ENCODE measurements around the gene SAE1. TPM values are rescaled to one million over a fixed set of nuclear protein-coding genes. Genes with fewer than 3 reads are reported as not detected.
A peak's percentile ranks its signal among the peaks of the same experiment; 100 is the strongest.

Gene SAE1
- total RNA-seq, 1 experiment from 2014 or later = 234 TPM

- Histone ChIP-seq H3K56ac (ENCODE audit: insufficient read length, low read depth, low read length) (no peak overlapping the region), H3K23ac (ENCODE audit: insufficient read length, low read depth, low read length) (no peak overlapping the region), H2AK5ac (ENCODE audit: insufficient read length, low read length) (no peak overlapping the region), H2BK12ac (ENCODE audit: insufficient read length, low read depth, low read length) (no peak overlapping the region), H4K5ac (ENCODE audit: insufficient read length, low read depth, low read length) (no peak overlapping the region), H3K79me2 (ENCODE audit: insufficient read depth, low read length) (peaks cover 2% of the 10 kb centered on the region; the same call in 1 of the 2 replicates), H3K9ac (ENCODE audit: extremely low read depth, insufficient read length, low read length) (peak overlapping the region; percentile 13), H3K9me3 (ENCODE audit: control insufficient read depth, low read depth, low read length) (no peaks in the 10 kb centered on the region), H3K14ac (ENCODE audit: insufficient read depth, low read length) (no peak overlapping the region), H4K8ac (replicated peaks; ENCODE audit: insufficient read length, low read depth, low read length) (no peak overlapping the region), H3K23me2 (ENCODE audit: insufficient read length, low read depth, low read length, poor library complexity, severe bottlenecking) (peaks cover 25% of the 10 kb centered on the region), H2AFZ (ENCODE audit: low read length) (no peak overlapping the region), H2BK5ac (ENCODE audit: insufficient read length, low read length) (no peak overlapping the region), H3K18ac (ENCODE audit: insufficient read length, low read depth, low read length) (no peak overlapping the region), H3K79me1 (ENCODE audit: insufficient read depth, low read depth, low read length, poor library complexity, severe bottlenecking) (no peaks in the 10 kb centered on the region), H3K27ac (ENCODE audit: insufficient read length, low read depth, low read length) (no peak overlapping the region), H2BK120ac (ENCODE audit: low read depth, low read length, poor library complexity, severe bottlenecking) (no peak overlapping the region), H2BK20ac (ENCODE audit: low read depth, low read length, poor library complexity, severe bottlenecking) (no peak overlapping the region), H4K91ac (ENCODE audit: insufficient read length, low read depth, low read length) (no peak overlapping the region), H3K4me2 (ENCODE audit: insufficient read depth, insufficient read length, low read length) (peak overlapping the region; percentile 61), H3K4ac (ENCODE audit: low read depth, low read length) (no peak overlapping the region), H3K27me3 (ENCODE audit: insufficient read depth, low read length) (no peaks in the 10 kb centered on the region), H3K4me1 (ENCODE audit: insufficient read depth, low read length) (no peaks in the 10 kb centered on the region), H2BK15ac (ENCODE audit: low read depth, low read length) (no peak overlapping the region), H3T11ph (ENCODE audit: low read length) (no peak overlapping the region), H4K20me1 (ENCODE audit: control insufficient read depth, insufficient read depth, insufficient read length) (no peaks in the 10 kb centered on the region)
- H3K4me3 Mint-ChIP-seq = peak overlapping the region; percentile 91 to 98
- TF ChIP-seq CTCF (conservative IDR thresholded peaks at IDR 0.05) = no peak
- no peaks in the 10 kb centered on the region; a peak in 1 of 5 replicates for H3K9me3 Mint-ChIP-seq
- no CpG with 5 or more reads among the region's 26 CpGs for WGBS (ENCODE audit: extremely low coverage, insufficient read length, low lambda C conversion rate)
- peaks cover 20 to 26% of the 10 kb centered on the region in 2 experiments for H3K4me1 Mint-ChIP-seq
- H3K27ac Mint-ChIP-seq = peak overlapping the region; percentile 99 to 100 (median 100)
- H3K36me3 Mint-ChIP-seq (ENCODE audit: insufficient read depth in 1 of 3, low read depth in 3 of 3) = peaks cover 14 to 26% (median 20%) of the 10 kb centered on the region in 3 experiments
- DNase-seq = no peak
- H3K27me3 Mint-ChIP-seq (ENCODE audit: low read depth) = peaks cover 7% of the 10 kb centered on the region; the same call in 1 of the 2 replicates
Observed at GRCh38 chr19:47113850-47114651, 16.6 kb upstream of the SAE1 start.

All from H9 (cell line).